Neural progenitor cell (in vitro differentiated cells): ENCODE results near the gene IFNAR1. TPM values are rescaled to one million over a fixed set of nuclear protein-coding genes. Genes with fewer than 3 reads are reported as not detected.

Source experiments
- DNase-seq: peaks from one replicate; pipeline ENCODE4 v3.0.0-alpha.2; 2016; ENCODE audit warnings: low spot score
- H2AFZ ChIP-seq: fragments of 200-600 bp; sonication (generic); replicated peaks from 2 replicates; pipeline ENCODE4 v1.6.1; 2016; ENCODE audit warnings: antibody characterized with exemption
- H3F3A ChIP-seq: fragments of 200-600 bp; sonication (generic); 2 replicates; pipeline ENCODE4 v1.6.1; 2016; ENCODE audit warnings: antibody characterized with exemption, low read depth
- H3K27ac ChIP-seq: fragments of 200-600 bp; sonication (generic); 2 replicates; pipeline ENCODE4 v1.5.1; 2016; ENCODE audit warnings: mild to moderate bottlenecking
- H3K27me3 ChIP-seq: fragments of 200-600 bp; sonication (generic); 2 replicates; pipeline ENCODE4 v1.6.1; 2016; ENCODE audit warnings: mild to moderate bottlenecking, moderate library complexity
- H3K36me3 ChIP-seq: fragments of 200-600 bp; sonication (generic); 2 replicates; pipeline ENCODE4 v1.5.1; 2016
- H3K4me1 ChIP-seq: fragments of 200-600 bp; sonication (generic); 2 replicates; pipeline ENCODE4 v1.6.1; 2016; ENCODE audit warnings: mixed run types
- H3K4me2 ChIP-seq: fragments of 200-600 bp; sonication (generic); 2 replicates; pipeline ENCODE4 v1.6.1; 2016
- H3K4me3 ChIP-seq: fragments of 200-600 bp; sonication (generic); 2 replicates; pipeline ENCODE4 v1.5.1; 2016
- H3K79me2 ChIP-seq: fragments of 200-600 bp; sonication (generic); 2 replicates; pipeline ENCODE4 v1.6.1; 2016; ENCODE audit warnings: low read depth
- H3K9ac ChIP-seq: fragments of 200-600 bp; sonication (generic); 2 replicates; pipeline ENCODE4 v1.6.1; 2016
- H3K9me3 ChIP-seq: fragments of 200-600 bp; sonication (generic); 2 replicates; pipeline ENCODE4 v1.5.1; 2016; ENCODE audit warnings: low read depth
- H4K20me1 ChIP-seq: fragments of 200-600 bp; sonication (generic); 2 replicates; pipeline ENCODE4 v1.6.1; 2016; ENCODE audit warnings: low read depth
- H3K27ac Mint-ChIP-seq: 3 replicates; pipeline ENCODE4 v1.8.0; 2021; ENCODE audit warnings: mixed read lengths
- H3K27me3 Mint-ChIP-seq: 2 replicates; pipeline ENCODE4 v1.8.0; 2022; ENCODE audit warnings: low read depth, mild to moderate bottlenecking, inconsistent platforms, moderate library complexity, mixed read lengths; ENCODE audit not compliant: insufficient read depth
- H3K36me3 Mint-ChIP-seq: 3 replicates; pipeline ENCODE4 v1.8.0; 2021; ENCODE audit warnings: mixed read lengths
- H3K4me1 Mint-ChIP-seq: 3 replicates; pipeline ENCODE4 v1.8.0; 2021; ENCODE audit warnings: mixed read lengths
- H3K4me3 Mint-ChIP-seq: 3 replicates; pipeline ENCODE4 v1.8.0; 2021; ENCODE audit warnings: mild to moderate bottlenecking, moderate library complexity, mixed read lengths
- H3K9me3 Mint-ChIP-seq: 3 replicates; pipeline ENCODE4 v1.8.0; 2020; ENCODE audit warnings: mixed read lengths
- CTCF ChIP-seq: fragments of 200-600 bp; sonication (generic); IDR thresholded peaks from 2 replicates; pipeline ENCODE4 v1.5.1; 2017; ENCODE audit warnings: antibody characterized with exemption, mild to moderate bottlenecking
- EZH2 ChIP-seq: fragments of 200-600 bp; sonication (generic); IDR thresholded peaks from 2 replicates; pipeline ENCODE4 v1.6.1; 2017; ENCODE audit warnings: antibody characterized with exemption, mild to moderate bottlenecking, moderate library complexity
- EZH2phosphoT487 ChIP-seq: fragments of 200-600 bp; sonication (generic); IDR thresholded peaks from 2 replicates; pipeline ENCODE4 v1.6.1; 2017; ENCODE audit warnings: antibody characterized with exemption
- total RNA-seq: library from RNA; depleted of rRNA; stranded (reverse); fragments of >200 nt; gene quantifications from 2 replicates; pipeline ENCODE4 v1.2.3, GENCODE V29; 2015; ENCODE audit warnings: low replicate concordance

The IFNAR1 gene
- total RNA-seq, 1 donor from 2014 or later, result 9.5 TPM

GRCh38 chr21:33403128-33403785, 78.5 kb downstream of the IFNAR1 start, which contains the start of gene IFNGR2:
Gene IFNGR2, plus strand, starts transcription at chr21:33403413. Its CDS starts 131 bp downstream, at chr21:33403544.
- peak within 1 kb of the TSS; percentile 80 for H2AFZ ChIP-seq
- peaks cover 49% of the 10 kb centered on the region for H3K79me2 ChIP-seq
- TF ChIP-seq EZH2phosphoT487 (no peak), EZH2 (no peak), CTCF (no peak)
- H3K4me1 ChIP-seq, result no peaks in the 10 kb centered on the region
- DNase-seq, result peak; percentile 77
- peak within 1 kb of the TSS; percentile 94 for H3K4me3 Mint-ChIP-seq
- peaks cover 18% of the 10 kb centered on the region for H4K20me1 ChIP-seq
- peaks cover 8% of the 10 kb centered on the region for H3K4me1 Mint-ChIP-seq
- H3K27me3 Mint-ChIP-seq, result peaks cover 10% of the 10 kb centered on the region
- peaks cover 20% of the 10 kb centered on the region for H3F3A ChIP-seq
- H3K27me3 ChIP-seq, result no peaks in the 10 kb centered on the region
- H3K9ac ChIP-seq, result peak within 1 kb of the TSS; percentile 62
- H3K4me3 ChIP-seq, result peak within 1 kb of the TSS; percentile 82
- no peaks in the 10 kb centered on the region for H3K9me3 ChIP-seq
- peaks cover 4% of the 10 kb centered on the region for H3K36me3 Mint-ChIP-seq
- peak within 1 kb of the TSS; percentile 95 for H3K27ac Mint-ChIP-seq
- H3K4me2 ChIP-seq, result peak within 1 kb of the TSS; percentile 83
- no peaks in the 10 kb centered on the region for H3K36me3 ChIP-seq
- H3K27ac ChIP-seq, result no peak within 1 kb of the TSS
- no peaks in the 10 kb centered on the region for H3K9me3 Mint-ChIP-seq

GRCh38 chr21:33403786-33404585, 79.2 kb downstream of the IFNAR1 start:
- no peaks in the 10 kb centered on the region for H3K9me3 Mint-ChIP-seq
- H3K36me3 Mint-ChIP-seq, result peaks cover 4% of the 10 kb centered on the region
- Histone ChIP-seq H2AFZ (peak overlapping the region; percentile 80), H3K9me3 (no peaks in the 10 kb centered on the region), H3K27ac (no peak overlapping the region), H3F3A (peaks cover 20% of the 10 kb centered on the region), H3K9ac (peak overlapping the region; percentile 62), H3K4me1 (no peaks in the 10 kb centered on the region), H3K4me2 (peak overlapping the region; percentile 83), H3K27me3 (no peaks in the 10 kb centered on the region), H3K4me3 (peak overlapping the region; percentile 82), H4K20me1 (peaks cover 25% of the 10 kb centered on the region), H3K36me3 (no peaks in the 10 kb centered on the region), H3K79me2 (peaks cover 56% of the 10 kb centered on the region)
- peak overlapping the region; percentile 95 for H3K27ac Mint-ChIP-seq
- TF ChIP-seq EZH2 (no peak), CTCF (no peak), EZH2phosphoT487 (no peak)
- H3K27me3 Mint-ChIP-seq, result peaks cover 10% of the 10 kb centered on the region
- H3K4me1 Mint-ChIP-seq, result peaks cover 8% of the 10 kb centered on the region
- peak overlapping the region; percentile 94 for H3K4me3 Mint-ChIP-seq
- DNase-seq, result peak; percentile 68

- no peaks in the 10 kb centered on the region for H3K36me3 ChIP-seq
- no peaks in the 10 kb centered on the region for H3K9me3 ChIP-seq
- Mint-ChIP-seq H3K4me1 (peaks cover 8% of the 10 kb centered on the region), H3K9me3 (no peaks in the 10 kb centered on the region), H3K4me3 (no peak overlapping the region), H3K27ac (no peak overlapping the region), H3K36me3 (peaks cover 8% of the 10 kb centered on the region), H3K27me3 (peaks cover 11% of the 10 kb centered on the region)
- no peak overlapping the region for H3K9ac ChIP-seq
- no peak overlapping the region for H3K27ac ChIP-seq
- no peak overlapping the region for H2AFZ ChIP-seq
- no peak for DNase-seq
- peaks cover 34% of the 10 kb centered on the region for H4K20me1 ChIP-seq
- TF ChIP-seq EZH2, result no peak
- TF ChIP-seq EZH2phosphoT487, result no peak
- TF ChIP-seq CTCF, result no peak
- peaks cover 20% of the 10 kb centered on the region for H3F3A ChIP-seq
- no peaks in the 10 kb centered on the region for H3K27me3 ChIP-seq
- no peak overlapping the region for H3K4me2 ChIP-seq
- no peaks in the 10 kb centered on the region for H3K4me1 ChIP-seq
- no peak overlapping the region for H3K4me3 ChIP-seq
- peaks cover 81% of the 10 kb centered on the region for H3K79me2 ChIP-seq
Measured at GRCh38 chr21:33406493-33406892, 81.7 kb downstream of the IFNAR1 start.

Other genes starting within 250 kb of the IFNAR1 start
- gene IFNAR2, start 95.0 kb upstream of the IFNAR1 start, total RNA-seq, result 5.5 and 15.8 TPM in 2 replicates
- gene IL10RB, start 58.6 kb upstream of the IFNAR1 start, total RNA-seq, result 3.1 and 5.6 TPM in 2 replicates
- gene IFNGR2, start 78.4 kb downstream of the IFNAR1 start, total RNA-seq, result 50.6 and 61.0 TPM in 2 replicates
- gene TMEM50B, start 155.0 kb downstream of the IFNAR1 start, total RNA-seq, result 21.5 and 31.5 TPM in 2 replicates
- gene DNAJC28, start 166.7 kb downstream of the IFNAR1 start, total RNA-seq, result 3.8 and 4.7 TPM in 2 replicates
- 108 and 129 TPM in 2 replicates for gene GART, start 217.1 kb downstream of the IFNAR1 start, total RNA-seq
- gene SON, start 218.1 kb downstream of the IFNAR1 start, total RNA-seq, result 200 and 227 TPM in 2 replicates